Astrocyte of the cerebellum (primary cell): ENCODE results near the gene MAPKAPK2.

Experiments used
- DNase-seq: peaks from one replicate; pipeline ENCODE4 v3.0.0-alpha.2; 2011; ENCODE audit warnings: low read depth
- H3K4me3 ChIP-seq: 2 replicates; pipeline ENCODE4 v1.5.1; 2011; ENCODE audit warnings: mild to moderate bottlenecking, low read depth, low read length, moderate library complexity
- CTCF ChIP-seq: IDR thresholded peaks from 2 replicates; pipeline ENCODE4 v1.5.1; 2012; ENCODE audit warnings: low read length, low read depth, moderate library complexity, mild to moderate bottlenecking; ENCODE audit errors: missing control alignments
- in situ Hi-C: cut with HindIII; loops from 2 replicates; pipeline ENCODE4 v1.10.0; 2017; ENCODE audit warnings: low sequenced_read_pairs

Gene MAPKAPK2

GRCh38 chr1:206643118-206643698, 41.5 kb upstream of the MAPKAPK2 start:
- no peak for TF ChIP-seq CTCF
- H3K4me3 ChIP-seq, result no peak overlapping the region
- no peak for DNase-seq
- in situ Hi-C loops, result no loop called here

GRCh38 chr1:206646504-206646903, 38.2 kb upstream of the MAPKAPK2 start:
- no peak for DNase-seq
- no peak for TF ChIP-seq CTCF
- in situ Hi-C loops, result no loop called here
- no peak overlapping the region for H3K4me3 ChIP-seq

- no peak for DNase-seq
- no peak overlapping the region for H3K4me3 ChIP-seq
- in situ Hi-C loops, result no loop called here
- TF ChIP-seq CTCF, result no peak
Observed at GRCh38 chr1:206647224-206647623, 37.5 kb upstream of the MAPKAPK2 start.

GRCh38 chr1:206649261-206649921, 35.3 kb upstream of the MAPKAPK2 start:
- in situ Hi-C loops, result no loop called here
- DNase-seq, result no peak
- H3K4me3 ChIP-seq, result no peak overlapping the region
- TF ChIP-seq CTCF, result no peak

GRCh38 chr1:206651014-206651413, 33.7 kb upstream of the MAPKAPK2 start:
- no peak for DNase-seq
- in situ Hi-C loops, result no loop called here
- no peak overlapping the region for H3K4me3 ChIP-seq
- no peak for TF ChIP-seq CTCF

- no peak for DNase-seq
- in situ Hi-C loops, result no loop called here
- H3K4me3 ChIP-seq, result no peak overlapping the region
- no peak for TF ChIP-seq CTCF
Observed at GRCh38 chr1:206651958-206652890, 32.5 kb upstream of the MAPKAPK2 start.
